HCT116 (cell line): ENCODE measurements around the gene GRIA4.

Experiments used
- CEBPB ChIP-seq: IDR thresholded peaks from 2 replicates; pipeline ENCODE4 v1.6.1; 2012; ENCODE audit warnings: low read depth
- CTCF ChIP-seq, 3 experiments: fragments of 200-600 bp in 1 of 3; sonication (generic) in 1 of 3; IDR thresholded peaks in 2 of 3; conservative IDR thresholded peaks in 1 of 3; 2 replicates each; pipeline ENCODE4 v1.5.1; 2012 to 2017; ENCODE audit warnings: low read depth in 2 of 3, low read length in 2 of 3, antibody characterized with exemption in 1 of 3, borderline replicate concordance in 1 of 3, control low read depth in 1 of 3, mild to moderate bottlenecking in 1 of 3, mixed read lengths in 1 of 3, mixed run types in 1 of 3, moderate library complexity in 1 of 3; ENCODE audit not compliant: insufficient read depth in 1 of 3
- REST ChIP-seq: IDR thresholded peaks from 2 replicates; pipeline ENCODE4 v1.6.1; 2012; ENCODE audit warnings: low read depth

- TF ChIP-seq CTCF (IDR thresholded peaks at IDR 0.05 in 2 of 3, conservative IDR thresholded peaks at IDR 0.05 in 1 of 3; ENCODE audit: borderline replicate concordance in 1 of 3, insufficient read depth in 1 of 3, low read depth in 2 of 3, low read length in 2 of 3) (no peak), CEBPB (no peak), REST (no peak)
Measured at GRCh38 chr11:105900515-105901035, 290.7 kb downstream of the GRIA4 start.
